ENCODE measurements around the gene P2RY2.
"Not testable (repeated sequence)": the region's sequence is repeated elsewhere in the genome, so short reads cannot be mapped to it uniquely, and the experiment has no call there.

P2RY2 gene

DNA sequence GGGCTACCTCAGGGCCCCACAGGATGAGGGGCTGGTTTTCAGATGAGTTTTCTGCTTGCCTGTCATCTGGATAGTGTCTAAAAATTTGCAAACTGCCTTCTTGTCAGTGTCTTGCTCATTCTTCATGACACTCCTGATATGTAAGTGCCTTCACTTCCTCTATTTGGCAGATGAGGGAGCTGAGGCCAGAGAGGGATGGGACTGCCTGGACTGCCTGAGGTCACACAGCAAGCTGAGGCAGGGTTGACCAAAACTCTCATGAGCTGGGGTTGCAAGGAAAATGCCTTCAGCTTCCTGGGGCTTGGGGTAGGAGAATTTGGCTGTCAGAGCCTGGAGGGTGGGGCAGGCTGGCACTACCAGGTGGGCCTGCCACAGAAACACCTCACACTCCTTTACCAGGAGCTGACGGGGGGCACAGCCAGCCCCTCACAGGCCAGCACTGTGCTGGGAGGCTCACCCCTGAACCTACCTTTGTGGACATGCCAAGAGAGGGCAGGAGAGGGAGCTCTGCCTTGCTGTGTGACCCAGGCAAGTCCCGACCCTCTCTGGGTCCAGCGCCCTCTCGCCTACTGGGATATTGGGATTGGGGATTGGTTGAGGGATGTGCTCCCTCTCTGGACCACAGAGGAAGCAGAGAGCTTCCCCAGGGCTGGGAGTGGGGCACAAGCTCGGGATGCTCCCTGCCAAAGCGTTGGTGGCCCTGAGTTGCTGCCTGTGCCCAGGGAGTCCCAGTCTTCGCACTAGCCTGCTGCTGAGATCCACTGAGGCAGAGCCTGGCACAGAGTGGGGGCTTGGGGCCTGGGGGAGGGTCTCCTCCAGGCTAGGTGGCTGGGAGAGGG lies 52.2 kb downstream of the P2RY2 start:
- no peak for DNase-seq

DNA sequence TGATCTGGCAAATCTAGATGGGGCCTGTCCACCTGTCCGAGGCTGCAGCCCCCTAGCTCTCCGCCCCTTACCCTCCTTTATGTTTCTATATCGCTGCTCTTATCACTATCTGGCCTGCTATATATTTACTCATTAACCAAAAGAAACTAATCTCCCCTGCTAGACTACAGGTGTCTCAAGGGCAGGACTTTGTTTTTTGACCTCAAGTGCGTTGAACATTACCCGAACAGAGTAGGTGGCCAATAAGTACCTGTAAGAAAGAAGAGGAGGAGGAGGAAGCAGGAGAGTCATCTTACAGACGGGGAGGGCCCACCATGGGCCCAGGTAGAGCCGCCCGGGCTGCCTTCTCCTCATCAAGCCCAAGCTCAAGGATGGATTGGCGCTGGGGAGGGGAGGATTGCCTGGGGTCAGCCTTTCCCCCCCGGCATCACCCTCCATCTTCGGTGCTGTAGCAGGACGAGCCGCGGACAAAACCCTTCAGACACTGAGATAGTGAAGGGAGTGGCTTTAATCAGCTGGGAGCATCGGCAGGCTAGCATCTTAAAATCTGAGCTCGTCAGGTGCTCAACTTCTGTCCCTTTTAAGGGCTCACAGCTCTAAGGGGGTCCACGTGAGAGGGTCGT lies 52.9 kb downstream of the P2RY2 start:
- no peak for DNase-seq

- not testable (repeated sequence) for DNase-seq
Observed at GRCh38 chr11:73271478-73271865, 53.4 kb downstream of the P2RY2 start.

DNA sequence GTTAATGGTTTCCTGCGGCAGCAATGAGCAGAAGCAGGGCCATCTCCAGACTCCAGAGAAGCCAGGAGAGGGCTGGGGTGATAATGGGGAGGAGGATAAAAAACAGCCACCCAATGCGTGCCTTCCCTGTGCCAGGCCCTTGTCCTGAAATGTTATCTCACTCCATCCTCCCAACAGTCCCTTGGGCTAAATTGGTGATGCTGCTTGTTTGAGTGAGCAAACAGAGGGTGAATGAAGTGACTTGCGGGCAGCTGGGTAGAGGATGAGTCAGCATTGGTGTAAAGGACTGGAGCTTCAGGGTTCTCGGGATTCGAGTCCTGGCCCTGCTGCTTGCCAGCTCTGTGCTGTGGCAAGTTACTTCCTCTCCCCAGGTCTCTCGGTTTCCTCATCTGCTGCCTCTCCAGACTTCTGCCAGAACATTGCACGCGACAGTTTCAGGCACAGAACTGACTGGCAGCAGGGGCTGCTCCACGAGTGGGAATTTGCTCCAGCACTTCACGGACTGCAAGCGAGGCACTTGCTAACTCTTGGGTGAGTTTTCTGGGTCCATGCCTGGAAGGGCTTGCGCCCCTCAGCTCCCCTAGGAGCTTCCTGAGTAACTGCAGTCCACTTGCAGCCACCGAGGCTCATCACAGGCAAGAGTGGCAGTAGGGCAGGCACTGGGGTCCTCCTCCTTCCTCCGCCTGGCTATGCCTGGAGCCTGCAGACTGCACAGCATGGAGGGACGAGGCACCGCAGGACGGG lies 54.0 kb downstream of the P2RY2 start, which contains the start of gene P2RY6:
Gene P2RY6 (plus strand): TSS at position 403 of the 744 bp plus-strand sequence. CDS start 24,181 bp downstream, outside the sequence.
- DNase-seq = no peak

DNA sequence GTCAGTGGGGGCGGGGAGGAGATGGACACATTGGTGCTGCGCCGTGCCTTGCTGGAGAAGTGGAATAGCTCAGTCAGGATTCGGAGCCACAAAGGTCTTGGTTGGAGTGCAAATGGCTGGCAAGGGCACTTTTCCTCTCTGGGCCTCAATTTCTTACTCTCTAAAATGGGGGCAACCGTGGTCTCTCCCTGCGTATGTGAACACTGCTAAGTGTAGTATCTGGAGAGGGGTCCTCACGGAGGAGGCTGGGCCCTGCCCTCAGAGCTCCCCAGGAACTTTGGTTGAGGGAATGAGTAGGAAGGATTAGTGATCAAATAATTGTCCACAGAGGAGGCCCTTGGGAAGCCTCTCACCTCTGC lies 54.6 kb downstream of the P2RY2 start:
- DNase-seq = no peak

DNA sequence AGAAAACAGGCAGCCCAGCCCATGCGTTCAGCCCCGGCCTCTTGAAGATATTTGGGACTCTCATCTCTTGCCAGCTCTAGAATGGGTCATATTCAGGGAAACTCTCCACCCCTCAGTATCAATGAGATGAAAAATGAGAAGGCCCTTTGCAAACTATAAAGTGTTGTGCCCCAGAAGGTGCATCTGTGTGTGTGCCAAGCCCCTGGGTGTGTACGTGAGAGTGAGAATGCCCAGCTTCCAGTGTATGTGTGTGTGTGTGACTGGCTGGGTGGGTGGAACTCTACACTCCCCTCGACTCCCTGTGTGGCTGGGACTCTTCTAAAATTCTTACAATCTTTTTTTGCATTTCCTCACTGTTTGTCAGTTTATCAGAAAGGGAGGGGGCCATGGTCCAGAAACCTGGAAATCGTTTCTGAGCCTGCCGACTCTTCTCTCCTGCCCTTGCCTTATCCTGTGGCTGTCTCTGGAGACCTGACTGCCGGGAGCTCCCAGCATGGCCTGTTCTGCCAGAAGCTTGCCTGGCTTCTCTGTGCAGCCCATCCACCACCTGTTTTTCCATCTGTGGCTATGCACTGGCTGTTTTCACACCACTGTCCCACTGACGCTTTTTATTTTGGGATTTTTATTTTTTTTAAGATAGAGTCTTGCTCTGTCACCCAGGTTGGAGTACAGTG lies 55.3 kb downstream of the P2RY2 start:
- no peak for DNase-seq

DNA sequence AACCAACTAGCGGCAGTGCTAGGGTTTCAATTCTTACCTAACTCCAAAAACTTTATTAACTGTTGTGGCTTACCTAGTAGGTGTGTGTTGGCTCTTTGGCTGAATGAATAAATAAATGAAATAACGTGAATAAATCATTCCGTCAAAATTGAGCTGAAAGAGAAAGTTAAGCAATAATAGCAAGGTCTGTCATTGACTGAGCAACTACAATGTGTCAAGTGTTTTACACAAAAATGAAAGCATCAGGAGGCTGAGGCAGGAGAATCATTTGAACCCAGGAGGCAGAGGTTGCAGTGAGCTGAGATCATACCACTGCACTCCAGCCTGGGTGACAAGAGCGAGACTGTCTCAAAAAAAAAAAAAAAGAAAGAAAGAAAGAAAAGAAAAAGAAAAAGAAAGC lies 56.1 kb downstream of the P2RY2 start:
- DNase-seq = not testable (repeated sequence)

DNA sequence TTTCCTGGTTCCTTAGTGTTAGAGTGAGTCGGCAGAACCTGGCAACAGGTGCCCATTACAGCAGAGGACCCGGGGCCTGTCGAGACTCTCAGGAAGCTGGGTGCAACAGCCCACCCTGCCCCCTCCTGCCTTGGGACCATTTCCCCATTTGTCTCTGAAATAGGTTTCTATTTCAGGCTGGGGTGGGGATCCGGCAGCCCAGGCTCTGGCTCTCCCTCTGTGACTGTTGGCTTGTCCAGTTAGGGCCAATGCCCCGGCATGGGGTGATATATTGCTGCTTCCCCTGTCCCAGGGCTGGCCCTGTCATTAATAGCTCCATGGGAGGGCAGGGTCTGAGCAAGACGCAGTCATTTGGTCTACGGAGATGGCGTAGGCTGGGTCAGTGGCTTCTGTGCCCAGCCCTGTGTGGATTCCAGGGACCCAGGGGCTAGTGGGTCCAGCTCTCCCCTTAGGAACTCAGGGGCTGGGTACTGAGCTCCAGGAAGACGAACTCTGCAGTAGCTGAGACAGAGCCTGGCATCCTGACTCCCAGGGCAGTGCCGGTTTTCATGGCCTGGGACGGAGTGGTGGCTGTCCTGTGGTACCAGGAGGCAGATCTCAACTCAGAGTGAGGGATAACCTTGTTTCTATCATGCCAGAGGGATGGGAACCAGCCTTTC lies 56.8 kb downstream of the P2RY2 start:
- no peak for DNase-seq

DNA sequence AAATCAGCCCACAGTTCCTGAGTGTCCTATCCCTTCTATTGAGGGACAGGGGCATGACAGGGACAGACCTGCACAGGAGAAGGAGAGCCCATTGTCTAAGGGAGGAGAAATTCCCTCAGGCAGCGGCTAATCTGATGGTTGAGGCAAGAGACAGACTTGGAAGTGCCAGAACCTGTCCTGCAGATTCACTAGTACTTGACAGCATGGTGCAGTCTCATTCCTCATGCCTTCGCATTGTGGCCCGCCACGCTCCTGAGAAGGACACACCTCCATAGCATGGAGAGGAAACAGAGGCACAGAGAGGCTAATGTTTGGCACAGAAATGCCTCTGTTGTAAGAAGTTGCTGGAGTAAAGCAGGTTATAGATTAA lies 57.3 kb downstream of the P2RY2 start:
- DNase-seq = no peak

DNA sequence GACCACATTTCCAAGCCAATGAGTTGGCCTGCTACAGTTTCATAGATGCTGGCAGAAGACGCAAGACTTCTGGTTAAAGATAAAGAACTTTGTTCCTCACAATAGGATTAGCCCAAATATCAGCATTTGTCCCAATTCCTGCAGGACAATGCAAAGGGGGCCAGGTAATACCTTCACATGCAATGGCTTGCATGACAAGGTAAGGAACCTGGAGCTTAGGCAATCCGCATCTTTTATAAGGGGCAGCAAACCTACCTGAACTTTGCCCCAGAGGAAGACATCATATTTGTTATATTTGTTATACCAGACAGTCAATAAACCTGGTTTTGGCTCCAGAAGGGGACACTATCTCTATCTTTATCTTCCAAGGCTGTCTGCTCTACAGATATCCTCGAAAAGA lies 59.4 kb downstream of the P2RY2 start:
- DNase-seq = no peak

DNA sequence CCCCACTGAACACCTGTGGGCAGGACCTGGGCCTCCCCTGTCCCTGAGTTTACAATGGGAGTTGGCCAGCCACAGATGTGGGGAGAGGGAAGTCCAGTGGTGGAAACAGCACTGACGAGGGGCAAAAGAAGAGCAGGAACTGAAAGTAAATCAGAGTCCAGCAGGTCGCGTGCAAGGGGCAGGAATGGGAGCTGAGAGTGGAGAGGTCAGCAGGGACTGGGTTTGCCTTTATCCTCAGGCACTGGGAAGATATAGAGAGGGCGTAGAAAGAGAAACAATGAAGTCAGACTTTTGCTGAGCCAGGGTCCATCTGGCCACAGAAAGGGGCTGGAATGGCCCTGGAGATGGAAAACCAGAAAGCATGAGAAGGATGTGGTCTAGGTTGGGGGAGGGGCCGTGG lies 62.5 kb downstream of the P2RY2 start:
- no peak for DNase-seq

DNA sequence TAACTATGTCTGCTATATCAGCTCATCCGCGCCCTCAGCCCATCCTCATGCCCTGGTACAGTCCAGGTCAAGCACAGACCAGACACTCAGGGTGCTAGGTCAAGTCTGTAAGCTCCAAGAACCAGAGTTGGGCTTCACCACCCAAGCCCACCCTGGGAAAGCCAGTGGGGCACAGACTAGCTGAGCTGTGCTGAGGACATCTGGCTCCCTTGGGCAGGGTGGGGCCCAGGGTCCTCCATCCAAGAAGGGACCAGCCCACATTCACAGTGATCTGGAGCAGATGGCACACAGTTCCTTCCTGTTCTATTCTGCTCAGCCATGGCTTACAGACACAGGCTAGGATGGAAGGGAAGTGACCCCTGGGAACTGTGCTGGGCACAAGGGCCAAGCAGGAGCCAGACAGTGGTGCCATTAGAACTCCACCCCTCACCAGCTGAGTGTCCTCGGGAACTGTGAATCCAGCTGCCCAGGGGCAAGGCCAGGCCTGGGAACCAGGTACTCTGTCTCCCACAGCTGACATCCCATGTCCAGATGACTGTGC lies 63.2 kb downstream of the P2RY2 start:
- DNase-seq = no peak

- DNase-seq = no peak
Observed at GRCh38 chr11:73281796-73282660, 63.9 kb downstream of the P2RY2 start.

- no peak for DNase-seq
Observed at GRCh38 chr11:73283276-73284000, 65.4 kb downstream of the P2RY2 start.

GRCh38 chr11:73284106-73284505 lies 66.0 kb downstream of the P2RY2 start:
- DNase-seq = no peak

DNA sequence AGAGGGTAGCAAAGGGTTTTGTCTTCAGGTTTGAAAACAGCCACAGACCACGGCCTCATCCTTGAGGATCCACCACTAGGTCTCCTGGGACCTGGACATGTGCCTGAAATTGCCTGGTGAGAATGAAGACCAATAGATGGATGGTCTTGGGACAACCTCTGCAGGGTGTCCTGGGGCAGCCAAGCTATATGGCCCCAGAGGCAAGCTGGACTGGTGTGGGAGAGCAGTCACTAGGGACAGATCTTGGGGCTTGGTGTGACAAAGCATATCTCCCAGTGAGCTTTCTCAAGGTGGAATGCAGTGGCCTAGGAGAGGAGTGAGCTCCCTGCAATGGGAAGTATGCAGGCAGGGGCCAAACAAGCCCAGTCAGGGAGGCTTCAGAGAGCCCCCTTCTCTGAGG lies 67.6 kb downstream of the P2RY2 start:
- no peak for DNase-seq
